HepG2 (cell line): ENCODE measurements around the gene MBOAT7. TPM values are rescaled to one million over a fixed set of nuclear protein-coding genes. Genes with fewer than 3 reads are reported as not detected.
A peak's percentile ranks its signal among the peaks of the same experiment; 100 is the strongest.

Source experiments
- AGO1 ChIP-seq: fragments of 200-400 bp; formaldehyde crosslinking; IDR thresholded peaks from 2 replicates; pipeline ENCODE4 v1.6.1; 2017; ENCODE audit warnings: mild to moderate bottlenecking, low read depth, low read length, moderate library complexity; ENCODE audit not compliant: poor library complexity, severe bottlenecking
- AHDC1 ChIP-seq: sonication (generic); formaldehyde crosslinking; IDR thresholded peaks from 2 replicates; pipeline ENCODE4 v1.5.1; 2020; ENCODE audit warnings: mild to moderate bottlenecking, missing genetic modification reagents, borderline replicate concordance
- ATF3 ChIP-seq: sonication (generic); formaldehyde crosslinking; IDR thresholded peaks from 2 replicates; pipeline ENCODE4 v1.4.0; 2020; ENCODE audit warnings: missing genetic modification reagents
- JDP2 ChIP-seq: sonication (generic); formaldehyde crosslinking; IDR thresholded peaks from 2 replicates; pipeline ENCODE4 v1.8.1; 2022; ENCODE audit warnings: missing genetic modification reagents, borderline replicate concordance
- KAT8 ChIP-seq: IDR thresholded peaks from 2 replicates; pipeline ENCODE4 v1.6.1; 2016; ENCODE audit warnings: missing genetic modification reagents, missing compliant biosample characterization
- NR0B2 ChIP-seq: sonication (generic); formaldehyde crosslinking; IDR thresholded peaks from 2 replicates; pipeline ENCODE4 v1.4.0; 2020; ENCODE audit warnings: mild to moderate bottlenecking, missing genetic modification reagents
- RBM22 ChIP-seq: fragments of 200-400 bp; formaldehyde crosslinking; optimal IDR thresholded peaks from 2 replicates; pipeline ENCODE3; 2017; ENCODE audit warnings: mild to moderate bottlenecking, low read length, moderate library complexity
- ZBTB46 ChIP-seq: sonication (generic); formaldehyde crosslinking; IDR thresholded peaks from 2 replicates; pipeline ENCODE4 v1.4.0; 2020; ENCODE audit warnings: mild to moderate bottlenecking, missing genetic modification reagents, borderline replicate concordance
- ZNF17 ChIP-seq: sonication (generic); formaldehyde crosslinking; IDR thresholded peaks from 2 replicates; pipeline ENCODE4 v1.5.0; 2020; ENCODE audit warnings: mild to moderate bottlenecking, missing genetic modification reagents
- ZNF576 ChIP-seq: sonication (generic); formaldehyde crosslinking; IDR thresholded peaks from 2 replicates; pipeline ENCODE4 v1.4.0; 2020; ENCODE audit warnings: mild to moderate bottlenecking, missing genetic modification reagents
- ZNF766 ChIP-seq: sonication (generic); formaldehyde crosslinking; IDR thresholded peaks from 2 replicates; pipeline ENCODE4 v1.5.0; 2020; ENCODE audit warnings: missing genetic modification reagents, borderline replicate concordance
- ZNF781 ChIP-seq: sonication (generic); formaldehyde crosslinking; IDR thresholded peaks from 2 replicates; pipeline ENCODE4 v1.5.1; 2020; ENCODE audit warnings: borderline replicate concordance, mild to moderate bottlenecking, missing genetic modification reagents; ENCODE audit errors: not compliant biosample characterization
- polyA plus RNA-seq, 8 experiments: library from polyadenylated mRNA; depleted of rRNA in 3 of 8; stranded (reverse) in 7 of 8; unstranded in 1 of 8; fragments of >200 nt; fragmentation: Illumina TruSeq in 4 of 8; extraction: Trizol in 4 of 8; gene quantifications; 2 replicates each; pipeline versions ENCODE4 v1.2.1 to v1.2.3, GENCODE V29; 2011 to 2016; ENCODE audit warnings: low read depth in 4 of 8, missing spikeins in 1 of 8, mixed read lengths in 1 of 8; ENCODE audit not compliant: insufficient read depth in 1 of 8
- total RNA-seq, 5 experiments: library from RNA; depleted of rRNA; stranded (reverse); fragments of >200 nt; fragmentation: Illumina TruSeq; extraction: Trizol; gene quantifications; 2 replicates each; pipeline ENCODE4 v1.2.3, GENCODE V29; 2016; ENCODE audit warnings: low read depth in 1 of 5

Gene MBOAT7
- total and polyA plus RNA-seq, 2 of the 13 experiments (the other 11 are each of a cell fraction or from before 2014, with no cell fraction given): 22.2 to 25.5 TPM

- TF ChIP-seq AHDC1 (CRISPR knock-in tag) (no peak), ATF3 (CRISPR knock-in tag) (no peak), AGO1 (peak; percentile 50), ZNF766 (CRISPR knock-in tag) (no peak), RBM22 (peak; percentile 88), ZNF17 (no peak), ZNF576 (CRISPR knock-in tag) (no peak), NR0B2 (CRISPR knock-in tag) (no peak), ZNF781 (CRISPR knock-in tag) (no peak), KAT8 (CRISPR knock-in tag) (no peak), ZBTB46 (CRISPR knock-in tag) (no peak), JDP2 (CRISPR knock-in tag) (no peak)
These were observed 33.7 kb downstream of the MBOAT7 start (continued) for GRCh38 chr19:54155694-54156093.
